A673 (cell line): Measurements from ENCODE around the gene SUMF1. TPM values are rescaled to one million over a fixed set of nuclear protein-coding genes. Genes with fewer than 3 reads are reported as not detected.

Experiments used
- BruUV-seq: library from RNA; stranded (reverse); fragments of 400-500 nt; replicated peaks from 2 replicates; lab custom pipeline; 2021; lab: Mats Ljungman, UMichigan
- CTCF ChIA-PET: fragments of 300-600 bp; sonication (Branson Sonifier 250); formaldehyde crosslinking; loops from one replicate; lab custom pipeline; 2022; ENCODE audit warnings: antibody characterized with exemption; lab: Charles Lee
- POLR2A ChIA-PET: fragments of 300-600 bp; sonication (Branson Sonifier 250); formaldehyde crosslinking; loops from one replicate; lab custom pipeline; 2022; ENCODE audit warnings: antibody characterized with exemption; ENCODE audit not compliant: low non-redundant PET; lab: Charles Lee
- DNase-seq: peaks from one replicate; pipeline ENCODE4 v3.0.0-alpha.2; 2015; ENCODE audit warnings: low spot score
- H3K27ac ChIP-seq: fragments of 200-600 bp; sonication (generic); 2 replicates; pipeline ENCODE4 v1.5.1; 2016; ENCODE audit warnings: mixed run types, low read depth, mild to moderate bottlenecking, mixed read lengths, antibody characterized with exemption, low read length; ENCODE audit not compliant: poor library complexity, severe bottlenecking
- H3K27me3 ChIP-seq: fragments of 200-600 bp; sonication (generic); replicated peaks from 2 replicates; pipeline ENCODE4 v1.6.1; 2017; ENCODE audit warnings: mixed run types, low read depth, mild to moderate bottlenecking, mixed read lengths, antibody characterized with exemption, low read length; ENCODE audit not compliant: insufficient read depth, poor library complexity
- H3K36me3 ChIP-seq: fragments of 200-600 bp; sonication (generic); 2 replicates; pipeline ENCODE4 v1.6.1; 2016; ENCODE audit warnings: mixed run types, mild to moderate bottlenecking, mixed read lengths, antibody characterized with exemption, low read length; ENCODE audit not compliant: insufficient read depth, poor library complexity, severe bottlenecking
- H3K4me1 ChIP-seq: fragments of 200-600 bp; sonication (generic); 2 replicates; pipeline ENCODE4 v1.6.1; 2017; ENCODE audit warnings: mixed run types, mild to moderate bottlenecking, mixed read lengths, antibody characterized with exemption, low read length; ENCODE audit not compliant: insufficient read depth, poor library complexity, severe bottlenecking
- H3K4me3 ChIP-seq: fragments of 200-600 bp; sonication (generic); 2 replicates; pipeline ENCODE4 v1.5.1; 2016; ENCODE audit warnings: low read depth, mixed run types, mild to moderate bottlenecking, mixed read lengths, low read length; ENCODE audit not compliant: poor library complexity, severe bottlenecking
- H3K9me3 ChIP-seq: fragments of 200-600 bp; sonication (generic); 2 replicates; pipeline ENCODE4 v1.6.1; 2016; ENCODE audit warnings: mixed run types, low read depth, mild to moderate bottlenecking, mixed read lengths, antibody characterized with exemption, low read length; ENCODE audit not compliant: poor library complexity, severe bottlenecking
- EZH2 ChIP-seq: fragments of 200-600 bp; sonication (generic); IDR thresholded peaks from 2 replicates; pipeline ENCODE4 v1.6.1; 2017; ENCODE audit warnings: borderline replicate concordance, low read depth, mild to moderate bottlenecking, mixed read lengths, antibody characterized with exemption, low read length; ENCODE audit not compliant: poor library complexity, severe bottlenecking
- intact Hi-C: fragments of 100-400 bp; cut with micrococcal nuclease; formaldehyde crosslinking; loops from one replicate; pipeline ENCODE4 v1.10.0; 2022; ENCODE audit not compliant: unreplicated experiment
- total RNA-seq: library from RNA; stranded (reverse); gene quantifications from 2 replicates; pipeline ENCODE4 v1.2.3, GENCODE V29; 2021
- TF ChIP-seq, protein P1 (sequence below): fragments of 300-800, 200-600 bp; sonication (generic); conservative IDR thresholded peaks from 2 replicates; pipeline ENCODE4 v1.5.1; 2017; ENCODE audit warnings: low read depth, mild to moderate bottlenecking, antibody characterized with exemption, low read length, moderate library complexity, mixed read lengths

The SUMF1 gene
- total RNA-seq, 1 experiment from 2014 or later = 7.8 TPM

DNA sequence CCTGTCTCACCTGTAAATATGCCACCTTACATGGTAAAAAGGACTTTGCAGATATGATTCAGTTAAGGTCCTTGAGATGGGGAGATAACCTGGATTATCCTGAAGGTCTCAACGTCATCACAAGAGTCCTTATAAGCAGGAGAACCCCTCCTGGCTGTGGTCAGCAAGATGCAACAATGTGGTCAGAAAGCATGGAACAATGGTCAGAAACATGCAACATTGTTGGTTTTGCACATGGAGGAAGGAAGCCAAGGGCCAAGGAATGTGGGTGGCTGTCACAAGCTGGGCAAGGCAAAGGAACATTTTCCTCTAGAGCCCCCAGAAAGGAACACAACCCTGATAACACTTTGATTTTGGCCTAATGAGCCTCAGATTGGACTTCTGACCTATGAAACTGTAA, 9.4 kb upstream of the SUMF1 start:
- no peak for DNase-seq
- H3K27ac ChIP-seq = no peak overlapping the region
- H3K4me1 ChIP-seq = no peaks in the 10 kb centered on the region
- H3K27me3 ChIP-seq = peaks cover 20% of the 10 kb centered on the region
- no peaks in the 10 kb centered on the region for H3K36me3 ChIP-seq
- ChIA-PET CTCF (no interaction called here), POLR2A (no interaction called here)
- H3K4me3 ChIP-seq = no peak overlapping the region
- intact Hi-C loops = no loop called here
- BruUV-seq = no TSS peak
- TF ChIP-seq, protein P1, sequence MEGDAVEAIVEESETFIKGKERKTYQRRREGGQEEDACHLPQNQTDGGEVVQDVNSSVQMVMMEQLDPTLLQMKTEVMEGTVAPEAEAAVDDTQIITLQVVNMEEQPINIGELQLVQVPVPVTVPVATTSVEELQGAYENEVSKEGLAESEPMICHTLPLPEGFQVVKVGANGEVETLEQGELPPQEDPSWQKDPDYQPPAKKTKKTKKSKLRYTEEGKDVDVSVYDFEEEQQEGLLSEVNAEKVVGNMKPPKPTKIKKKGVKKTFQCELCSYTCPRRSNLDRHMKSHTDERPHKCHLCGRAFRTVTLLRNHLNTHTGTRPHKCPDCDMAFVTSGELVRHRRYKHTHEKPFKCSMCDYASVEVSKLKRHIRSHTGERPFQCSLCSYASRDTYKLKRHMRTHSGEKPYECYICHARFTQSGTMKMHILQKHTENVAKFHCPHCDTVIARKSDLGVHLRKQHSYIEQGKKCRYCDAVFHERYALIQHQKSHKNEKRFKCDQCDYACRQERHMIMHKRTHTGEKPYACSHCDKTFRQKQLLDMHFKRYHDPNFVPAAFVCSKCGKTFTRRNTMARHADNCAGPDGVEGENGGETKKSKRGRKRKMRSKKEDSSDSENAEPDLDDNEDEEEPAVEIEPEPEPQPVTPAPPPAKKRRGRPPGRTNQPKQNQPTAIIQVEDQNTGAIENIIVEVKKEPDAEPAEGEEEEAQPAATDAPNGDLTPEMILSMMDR = no peak
- no peak for TF ChIP-seq EZH2
- H3K9me3 ChIP-seq = no peaks in the 10 kb centered on the region

- no peaks in the 10 kb centered on the region for H3K4me1 ChIP-seq
- intact Hi-C loops = no loop called here
- TF ChIP-seq, protein P1 = no peak
- TF ChIP-seq EZH2 = no peak
- ChIA-PET POLR2A (no interaction called here), CTCF (no interaction called here)
- peaks cover 20% of the 10 kb centered on the region for H3K27me3 ChIP-seq
- no peak overlapping the region for H3K4me3 ChIP-seq
- DNase-seq = no peak
- H3K9me3 ChIP-seq = no peaks in the 10 kb centered on the region
- H3K36me3 ChIP-seq = no peaks in the 10 kb centered on the region
- H3K27ac ChIP-seq = no peak overlapping the region
- no TSS peak for BruUV-seq
Measured at GRCh38 chr3:4475804-4476203, 8.7 kb upstream of the SUMF1 start.

- no peaks in the 10 kb centered on the region for H3K4me1 ChIP-seq
- no peak overlapping the region for H3K27ac ChIP-seq
- H3K4me3 ChIP-seq = no peak overlapping the region
- no TSS peak for BruUV-seq
- intact Hi-C loops = no loop called here
- TF ChIP-seq, protein P1 = no peak
- TF ChIP-seq EZH2 = no peak
- DNase-seq = no peak
- no peaks in the 10 kb centered on the region for H3K9me3 ChIP-seq
- POLR2A ChIA-PET = no interaction called here
- no peaks in the 10 kb centered on the region for H3K36me3 ChIP-seq
- CTCF ChIA-PET = no interaction called here
- peaks cover 20% of the 10 kb centered on the region for H3K27me3 ChIP-seq
Measured at GRCh38 chr3:4474683-4475490, 7.8 kb upstream of the SUMF1 start.
